Endothelial cell of umbilical vein (primary cell): Measurements from ENCODE around the gene LHFPL2.

ENCODE experiments used
- POLR2AphosphoS5 ChIP-seq: IDR thresholded peaks from 2 replicates; pipeline ENCODE4 v1.6.1; 2012; ENCODE audit warnings: low read depth, mild to moderate bottlenecking, control low read depth, low read length, moderate library complexity; ENCODE audit not compliant: insufficient read depth
- TF ChIP-seq, protein P1 (sequence below), 2 donors: IDR thresholded peaks; 1 replicate in 1 of 2; 2 replicates in 1 of 2; pipeline ENCODE4 v1.5.1; 2011; ENCODE audit warnings: low read length in 2 of 2, mild to moderate bottlenecking in 2 of 2, moderate library complexity in 2 of 2, control low read depth in 1 of 2, inconsistent platforms in 1 of 2, low read depth in 1 of 2; ENCODE audit not compliant: insufficient read depth in 1 of 2; ENCODE audit errors: extremely low read depth in 1 of 2

GRCh38 chr5:78634634-78635033 is 13.9 kb downstream of the LHFPL2 start:
- TF ChIP-seq, protein P1, sequence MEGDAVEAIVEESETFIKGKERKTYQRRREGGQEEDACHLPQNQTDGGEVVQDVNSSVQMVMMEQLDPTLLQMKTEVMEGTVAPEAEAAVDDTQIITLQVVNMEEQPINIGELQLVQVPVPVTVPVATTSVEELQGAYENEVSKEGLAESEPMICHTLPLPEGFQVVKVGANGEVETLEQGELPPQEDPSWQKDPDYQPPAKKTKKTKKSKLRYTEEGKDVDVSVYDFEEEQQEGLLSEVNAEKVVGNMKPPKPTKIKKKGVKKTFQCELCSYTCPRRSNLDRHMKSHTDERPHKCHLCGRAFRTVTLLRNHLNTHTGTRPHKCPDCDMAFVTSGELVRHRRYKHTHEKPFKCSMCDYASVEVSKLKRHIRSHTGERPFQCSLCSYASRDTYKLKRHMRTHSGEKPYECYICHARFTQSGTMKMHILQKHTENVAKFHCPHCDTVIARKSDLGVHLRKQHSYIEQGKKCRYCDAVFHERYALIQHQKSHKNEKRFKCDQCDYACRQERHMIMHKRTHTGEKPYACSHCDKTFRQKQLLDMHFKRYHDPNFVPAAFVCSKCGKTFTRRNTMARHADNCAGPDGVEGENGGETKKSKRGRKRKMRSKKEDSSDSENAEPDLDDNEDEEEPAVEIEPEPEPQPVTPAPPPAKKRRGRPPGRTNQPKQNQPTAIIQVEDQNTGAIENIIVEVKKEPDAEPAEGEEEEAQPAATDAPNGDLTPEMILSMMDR (IDR thresholded peaks at IDR 0.05; ENCODE audit: extremely low read depth in 1 of 2, insufficient read depth in 1 of 2, low read depth in 1 of 2, low read length in 2 of 2): peak in 1 of 2 donors; percentile 8
- TF ChIP-seq POLR2AphosphoS5: no peak
